Measurements from ENCODE around the gene C1QTNF2. TPM values are rescaled to one million over a fixed set of nuclear protein-coding genes. Genes with fewer than 3 reads are reported as not detected.

C1QTNF2 gene
- total and polyA plus RNA-seq, 2 of the 13 experiments (the other 11 are each of a cell fraction or from before 2014, with no cell fraction given) = not detected

DNA sequence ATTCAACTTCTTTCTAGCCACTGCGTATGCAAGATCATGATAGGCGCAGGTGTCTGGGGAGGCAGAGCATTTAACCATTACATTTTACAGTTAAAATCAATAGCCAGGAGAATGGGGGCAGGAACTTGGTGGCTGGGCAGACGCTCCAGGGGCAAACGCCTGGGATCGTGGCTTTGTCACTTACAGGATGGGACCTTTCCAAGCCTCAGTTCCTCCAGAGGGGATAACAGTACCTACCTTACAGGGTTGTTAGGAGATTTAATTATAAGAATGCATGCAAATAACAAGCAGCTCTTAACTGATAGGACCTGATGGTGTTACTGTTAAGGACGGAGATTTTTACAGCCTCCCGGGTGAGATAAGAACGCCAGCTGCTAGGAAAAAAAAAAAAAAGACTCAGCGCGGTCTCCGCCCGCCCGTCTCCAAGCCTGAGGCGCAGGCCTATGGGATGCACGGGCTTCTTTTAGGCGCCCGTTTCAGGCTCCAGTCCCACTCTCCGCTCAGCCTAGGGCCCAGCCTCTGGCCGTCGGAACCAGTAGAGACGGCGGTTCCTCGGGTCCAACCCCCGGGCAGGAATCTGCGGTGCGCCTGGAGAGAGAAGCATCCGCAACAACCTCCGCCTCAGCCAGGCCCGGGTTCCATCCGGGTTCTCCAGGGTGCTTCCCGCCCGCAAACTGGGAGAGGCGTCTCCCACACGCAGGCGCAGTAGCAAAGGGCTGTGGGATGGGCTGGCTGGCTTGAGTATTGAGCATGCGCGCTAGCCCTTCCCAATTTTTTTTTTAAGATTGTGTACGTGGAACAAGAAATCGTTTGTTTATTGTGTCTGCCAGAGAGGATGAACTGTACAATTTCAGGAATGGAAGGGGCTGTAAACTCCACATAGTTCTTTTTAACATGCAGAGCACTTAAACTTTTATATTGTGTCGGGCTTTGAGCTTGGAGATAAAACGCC is 29.3 kb upstream of the C1QTNF2 start, which contains the start of gene FAM200C (continued):
- TF ChIP-seq, protein P1, sequence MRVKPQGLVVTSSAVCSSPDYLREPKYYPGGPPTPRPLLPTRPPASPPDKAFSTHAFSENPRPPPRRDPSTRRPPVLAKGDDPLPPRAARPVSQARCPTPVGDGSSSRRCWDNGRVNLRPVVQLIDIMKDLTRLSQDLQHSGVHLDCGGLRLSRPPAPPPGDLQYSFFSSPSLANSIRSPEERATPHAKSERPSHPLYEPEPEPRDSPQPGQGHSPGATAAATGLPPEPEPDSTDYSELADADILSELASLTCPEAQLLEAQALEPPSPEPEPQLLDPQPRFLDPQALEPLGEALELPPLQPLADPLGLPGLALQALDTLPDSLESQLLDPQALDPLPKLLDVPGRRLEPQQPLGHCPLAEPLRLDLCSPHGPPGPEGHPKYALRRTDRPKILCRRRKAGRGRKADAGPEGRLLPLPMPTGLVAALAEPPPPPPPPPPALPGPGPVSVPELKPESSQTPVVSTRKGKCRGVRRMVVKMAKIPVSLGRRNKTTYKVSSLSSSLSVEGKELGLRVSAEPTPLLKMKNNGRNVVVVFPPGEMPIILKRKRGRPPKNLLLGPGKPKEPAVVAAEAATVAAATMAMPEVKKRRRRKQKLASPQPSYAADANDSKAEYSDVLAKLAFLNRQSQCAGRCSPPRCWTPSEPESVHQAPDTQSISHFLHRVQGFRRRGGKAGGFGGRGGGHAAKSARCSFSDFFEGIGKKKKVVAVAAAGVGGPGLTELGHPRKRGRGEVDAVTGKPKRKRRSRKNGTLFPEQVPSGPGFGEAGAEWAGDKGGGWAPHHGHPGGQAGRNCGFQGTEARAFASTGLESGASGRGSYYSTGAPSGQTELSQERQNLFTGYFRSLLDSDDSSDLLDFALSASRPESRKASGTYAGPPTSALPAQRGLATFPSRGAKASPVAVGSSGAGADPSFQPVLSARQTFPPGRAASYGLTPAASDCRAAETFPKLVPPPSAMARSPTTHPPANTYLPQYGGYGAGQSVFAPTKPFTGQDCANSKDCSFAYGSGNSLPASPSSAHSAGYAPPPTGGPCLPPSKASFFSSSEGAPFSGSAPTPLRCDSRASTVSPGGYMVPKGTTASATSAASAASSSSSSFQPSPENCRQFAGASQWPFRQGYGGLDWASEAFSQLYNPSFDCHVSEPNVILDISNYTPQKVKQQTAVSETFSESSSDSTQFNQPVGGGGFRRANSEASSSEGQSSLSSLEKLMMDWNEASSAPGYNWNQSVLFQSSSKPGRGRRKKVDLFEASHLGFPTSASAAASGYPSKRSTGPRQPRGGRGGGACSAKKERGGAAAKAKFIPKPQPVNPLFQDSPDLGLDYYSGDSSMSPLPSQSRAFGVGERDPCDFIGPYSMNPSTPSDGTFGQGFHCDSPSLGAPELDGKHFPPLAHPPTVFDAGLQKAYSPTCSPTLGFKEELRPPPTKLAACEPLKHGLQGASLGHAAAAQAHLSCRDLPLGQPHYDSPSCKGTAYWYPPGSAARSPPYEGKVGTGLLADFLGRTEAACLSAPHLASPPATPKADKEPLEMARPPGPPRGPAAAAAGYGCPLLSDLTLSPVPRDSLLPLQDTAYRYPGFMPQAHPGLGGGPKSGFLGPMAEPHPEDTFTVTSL (CRISPR knock-in tag; IDR thresholded peaks at IDR 0.05; ENCODE audit: borderline replicate concordance) = no peak
- TF ChIP-seq TCF7L2 (IDR thresholded peaks at IDR 0.05; ENCODE audit: low read depth, low read length) = no peak
- TF ChIP-seq CHCHD3 (CRISPR knock-in tag; IDR thresholded peaks at IDR 0.05) = 0 out of 2 replicates have a peak, but pooled peaks have one; percentile 44
- TF ChIP-seq, protein P2, sequence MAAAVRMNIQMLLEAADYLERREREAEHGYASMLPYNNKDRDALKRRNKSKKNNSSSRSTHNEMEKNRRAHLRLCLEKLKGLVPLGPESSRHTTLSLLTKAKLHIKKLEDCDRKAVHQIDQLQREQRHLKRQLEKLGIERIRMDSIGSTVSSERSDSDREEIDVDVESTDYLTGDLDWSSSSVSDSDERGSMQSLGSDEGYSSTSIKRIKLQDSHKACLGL (CRISPR knock-in tag; IDR thresholded peaks at IDR 0.05) = peak; percentile 58; the same call in 1 of the 2 replicates
- TF ChIP-seq ZSCAN31 (CRISPR knock-in tag; IDR thresholded peaks at IDR 0.05; ENCODE audit: low read depth) = peak; percentile 46; the same call in 1 of the 2 replicates
- TF ChIP-seq ATM (IDR thresholded peaks at IDR 0.05; ENCODE audit: borderline replicate concordance) = no peak
- TF ChIP-seq NFIB (CRISPR knock-in tag; IDR thresholded peaks at IDR 0.05; ENCODE audit: borderline replicate concordance) = no peak
- TF ChIP-seq, protein P3, sequence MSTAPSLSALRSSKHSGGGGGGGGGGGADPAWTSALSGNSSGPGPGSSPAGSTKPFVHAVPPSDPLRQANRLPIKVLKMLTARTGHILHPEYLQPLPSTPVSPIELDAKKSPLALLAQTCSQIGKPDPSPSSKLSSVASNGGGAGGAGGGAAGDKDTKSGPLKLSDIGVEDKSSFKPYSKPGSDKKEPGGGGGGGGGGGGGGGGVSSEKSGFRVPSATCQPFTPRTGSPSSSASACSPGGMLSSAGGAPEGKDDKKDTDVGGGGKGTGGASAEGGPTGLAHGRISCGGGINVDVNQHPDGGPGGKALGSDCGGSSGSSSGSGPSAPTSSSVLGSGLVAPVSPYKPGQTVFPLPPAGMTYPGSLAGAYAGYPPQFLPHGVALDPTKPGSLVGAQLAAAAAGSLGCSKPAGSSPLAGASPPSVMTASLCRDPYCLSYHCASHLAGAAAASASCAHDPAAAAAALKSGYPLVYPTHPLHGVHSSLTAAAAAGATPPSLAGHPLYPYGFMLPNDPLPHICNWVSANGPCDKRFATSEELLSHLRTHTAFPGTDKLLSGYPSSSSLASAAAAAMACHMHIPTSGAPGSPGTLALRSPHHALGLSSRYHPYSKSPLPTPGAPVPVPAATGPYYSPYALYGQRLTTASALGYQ (CRISPR knock-in tag; IDR thresholded peaks at IDR 0.05) = no peak
- no peak for TF ChIP-seq ADNP (CRISPR knock-in tag; IDR thresholded peaks at IDR 0.05)
- TF ChIP-seq SALL1 (CRISPR knock-in tag; IDR thresholded peaks at IDR 0.05) = peak; percentile 76
- no peak for TF ChIP-seq WIZ (CRISPR knock-in tag; IDR thresholded peaks at IDR 0.05)
- TF ChIP-seq, protein P4, sequence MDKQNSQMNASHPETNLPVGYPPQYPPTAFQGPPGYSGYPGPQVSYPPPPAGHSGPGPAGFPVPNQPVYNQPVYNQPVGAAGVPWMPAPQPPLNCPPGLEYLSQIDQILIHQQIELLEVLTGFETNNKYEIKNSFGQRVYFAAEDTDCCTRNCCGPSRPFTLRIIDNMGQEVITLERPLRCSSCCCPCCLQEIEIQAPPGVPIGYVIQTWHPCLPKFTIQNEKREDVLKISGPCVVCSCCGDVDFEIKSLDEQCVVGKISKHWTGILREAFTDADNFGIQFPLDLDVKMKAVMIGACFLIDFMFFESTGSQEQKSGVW (CRISPR knock-in tag; IDR thresholded peaks at IDR 0.05; ENCODE audit: borderline replicate concordance) = no peak; the same call in 1 of the 2 replicates
- peak; percentile 62; the same call in 1 of the 2 replicates for TF ChIP-seq ZBTB38 (CRISPR knock-in tag; IDR thresholded peaks at IDR 0.05)
- TF ChIP-seq ZZZ3 (CRISPR knock-in tag; IDR thresholded peaks at IDR 0.05; ENCODE audit: borderline replicate concordance) = peak; percentile 56; the same call in 1 of the 2 replicates
- TF ChIP-seq ZIK1 (CRISPR knock-in tag; IDR thresholded peaks at IDR 0.05; ENCODE audit: borderline replicate concordance, low read depth) = no peak
- peak in 1 of 2 experiments; percentile 70; a peak in 1 of 4 replicates for TF ChIP-seq KLF16 (CRISPR knock-in tag; IDR thresholded peaks at IDR 0.05)
- TF ChIP-seq, protein P5, sequence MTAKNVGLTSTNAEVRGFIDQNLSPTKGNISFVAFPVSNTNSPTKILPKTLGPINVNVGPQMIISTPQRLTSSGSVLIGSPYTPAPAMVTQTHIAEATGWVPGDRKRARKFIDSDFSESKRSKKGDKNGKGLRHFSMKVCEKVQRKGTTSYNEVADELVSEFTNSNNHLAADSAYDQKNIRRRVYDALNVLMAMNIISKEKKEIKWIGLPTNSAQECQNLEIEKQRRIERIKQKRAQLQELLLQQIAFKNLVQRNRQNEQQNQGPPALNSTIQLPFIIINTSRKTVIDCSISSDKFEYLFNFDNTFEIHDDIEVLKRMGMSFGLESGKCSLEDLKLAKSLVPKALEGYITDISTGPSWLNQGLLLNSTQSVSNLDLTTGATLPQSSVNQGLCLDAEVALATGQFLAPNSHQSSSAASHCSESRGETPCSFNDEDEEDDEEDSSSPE (CRISPR knock-in tag; IDR thresholded peaks at IDR 0.05) = peak; percentile 93
- TF ChIP-seq TOE1 (CRISPR knock-in tag; IDR thresholded peaks at IDR 0.05) = no peak
